Measurements from ENCODE around the gene SHMT1. TPM values are rescaled to one million over a fixed set of nuclear protein-coding genes. Genes with fewer than 3 reads are reported as not detected.

The SHMT1 gene
- total and polyA plus RNA-seq, 2 donors: 16.1 to 34.2 TPM

DNA sequence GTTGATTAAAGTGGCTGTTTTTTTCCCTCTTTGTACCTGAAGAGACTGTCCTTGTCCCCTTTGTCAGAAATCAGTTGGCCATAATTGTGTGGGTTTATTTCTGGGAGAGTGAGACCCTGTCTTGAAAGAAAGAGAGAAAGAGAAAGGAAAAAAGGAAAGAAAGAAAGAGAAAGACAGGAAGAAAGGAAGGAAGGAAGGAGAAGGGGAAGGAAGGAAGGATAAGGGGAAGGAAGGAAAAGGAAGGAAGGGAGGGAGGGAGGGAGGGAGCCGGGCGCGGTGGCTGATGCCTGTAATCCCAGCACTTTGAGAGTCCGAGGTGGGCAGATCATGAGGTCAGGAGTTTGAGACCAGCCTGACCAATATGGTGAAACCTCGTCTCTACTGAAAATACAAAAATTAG, 7.4 kb upstream of the SHMT1 start:
- H3K4me1 ChIP-seq (ENCODE audit: control insufficient read depth in 2 of 2, insufficient read depth in 2 of 2, low read length in 2 of 2): no peaks in the 10 kb centered on the region
- 82% methylated on average over 5 of the region's 5 CpGs for WGBS
- H3K27ac ChIP-seq (ENCODE audit: low read depth in 1 of 2, low read length in 1 of 2): no peak overlapping the region
- H3K4me3 ChIP-seq (ENCODE audit: low read length in 2 of 2): no peak overlapping the region
- H3K9me3 ChIP-seq (ENCODE audit: control insufficient read depth in 2 of 2, insufficient read depth in 1 of 2, low read length in 1 of 2): no peaks in the 10 kb centered on the region
- H3K36me3 ChIP-seq (ENCODE audit: control insufficient read depth in 2 of 2, insufficient read depth in 2 of 2, low read length in 1 of 2): no peaks in the 10 kb centered on the region
- DNase-seq (ENCODE audit: low read depth in 6 of 9, low spot score in 9 of 9): no peak
- H3K27me3 ChIP-seq (ENCODE audit: control insufficient read depth in 2 of 2, insufficient read depth in 1 of 2, low read length in 1 of 2): peaks cover 0 to 8% of the 10 kb centered on the region in 2 donors

DNA sequence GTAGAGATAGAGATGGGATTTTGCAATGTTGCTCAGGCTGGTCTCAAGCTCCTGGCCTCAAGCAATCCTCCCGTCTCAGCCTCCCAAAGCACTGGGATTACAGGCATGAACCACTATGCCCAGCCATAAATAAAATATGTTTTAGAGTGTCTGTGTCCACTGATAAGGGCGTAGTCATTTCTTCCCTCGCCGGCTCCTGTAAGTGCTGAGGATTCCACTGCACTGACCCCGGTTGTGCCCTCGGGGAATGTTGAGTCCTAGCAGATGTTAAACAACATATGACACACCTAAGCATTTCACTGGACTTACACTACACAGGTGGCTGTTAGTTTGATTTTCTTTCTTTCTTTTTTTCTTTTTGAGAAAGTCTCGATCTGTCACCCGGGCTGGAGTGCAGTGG, 5.6 kb upstream of the SHMT1 start:
- no peak for DNase-seq (ENCODE audit: low read depth in 6 of 9, low spot score in 9 of 9)
- Histone ChIP-seq H3K4me3 (ENCODE audit: low read length in 2 of 2) (no peak overlapping the region), H3K27ac (ENCODE audit: low read depth in 1 of 2, low read length in 1 of 2) (no peak overlapping the region), H3K36me3 (ENCODE audit: control insufficient read depth in 2 of 2, insufficient read depth in 2 of 2, low read length in 1 of 2) (no peaks in the 10 kb centered on the region), H3K4me1 (ENCODE audit: control insufficient read depth in 2 of 2, insufficient read depth in 2 of 2, low read length in 2 of 2) (peaks cover 0 to 6% of the 10 kb centered on the region in 2 donors), H3K27me3 (ENCODE audit: control insufficient read depth in 2 of 2, insufficient read depth in 1 of 2, low read length in 1 of 2) (peaks cover 0 to 8% of the 10 kb centered on the region in 2 donors), H3K9me3 (ENCODE audit: control insufficient read depth in 2 of 2, insufficient read depth in 1 of 2, low read length in 1 of 2) (no peaks in the 10 kb centered on the region)
- WGBS: 91% methylated on average over 8 of the region's 8 CpGs

DNA sequence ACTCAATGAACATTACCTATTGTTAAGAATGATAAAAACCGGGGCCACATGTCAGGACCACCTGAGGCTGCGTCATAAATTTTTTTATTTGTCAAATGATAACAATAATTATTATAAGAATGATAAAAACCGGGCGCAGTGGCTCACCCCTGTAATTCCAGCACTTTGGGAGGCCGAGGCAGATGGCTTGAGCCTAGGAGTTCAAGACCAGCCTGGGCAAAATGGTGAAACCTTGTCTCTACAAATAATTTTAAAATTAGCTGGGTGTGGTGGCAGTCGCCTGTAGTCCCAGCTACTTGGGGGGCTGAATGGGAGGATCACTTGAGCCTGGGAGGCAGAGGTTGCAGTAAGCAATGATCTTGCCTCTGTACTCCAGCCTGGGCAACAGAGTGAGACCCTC, 816 bp upstream of the SHMT1 start:
- DNase-seq (ENCODE audit: low read depth in 6 of 9, low spot score in 9 of 9): no peak
- peaks cover 0 to 2% of the 10 kb centered on the region in 2 donors for H3K27me3 ChIP-seq (ENCODE audit: control insufficient read depth in 2 of 2, insufficient read depth in 1 of 2, low read length in 1 of 2)
- no peaks in the 10 kb centered on the region for H3K9me3 ChIP-seq (ENCODE audit: control insufficient read depth in 2 of 2, insufficient read depth in 1 of 2, low read length in 1 of 2)
- H3K4me3 ChIP-seq (ENCODE audit: low read length in 2 of 2): no peak overlapping the region
- 96% methylated on average over 6 of the region's 6 CpGs for WGBS
- H3K4me1 ChIP-seq (ENCODE audit: control insufficient read depth in 2 of 2, insufficient read depth in 2 of 2, low read length in 2 of 2): peaks cover 9 to 25% of the 10 kb centered on the region in 2 donors
- peaks cover 2 to 4% of the 10 kb centered on the region in 2 donors for H3K36me3 ChIP-seq (ENCODE audit: control insufficient read depth in 2 of 2, insufficient read depth in 2 of 2, low read length in 1 of 2)
- no peak overlapping the region for H3K27ac ChIP-seq (ENCODE audit: low read depth in 1 of 2, low read length in 1 of 2)

DNA sequence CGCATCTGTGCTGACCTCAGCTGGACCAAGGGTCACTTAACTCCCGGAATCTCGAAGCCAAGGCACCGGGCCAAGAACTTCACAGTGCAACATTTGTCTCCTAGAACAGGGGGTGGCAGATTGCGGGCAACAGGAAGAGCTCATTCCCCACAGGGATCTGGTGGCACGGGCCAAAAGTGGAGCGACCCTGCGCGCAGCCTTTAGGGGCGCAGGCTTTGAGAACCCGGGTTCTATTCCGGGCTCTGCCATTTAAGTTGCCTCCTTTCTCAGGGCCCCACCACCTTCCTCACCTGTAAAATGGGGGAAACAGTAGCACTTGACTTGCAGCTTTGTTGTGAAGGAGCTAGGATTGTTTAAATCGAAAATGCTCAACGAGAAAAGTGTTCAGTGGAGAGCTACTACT, 651 bp downstream of the SHMT1 start:
- no peaks in the 10 kb centered on the region for H3K9me3 ChIP-seq (ENCODE audit: control insufficient read depth in 2 of 2, insufficient read depth in 1 of 2, low read length in 1 of 2)
- peak overlapping the region; percentile 19 to 74 for H3K27ac ChIP-seq (ENCODE audit: low read depth in 1 of 2, low read length in 1 of 2)
- DNase-seq (ENCODE audit: low read depth in 6 of 9, low spot score in 9 of 9): peak in 2 of 9 donors; percentile 24 to 50
- peaks cover 7 to 10% of the 10 kb centered on the region in 2 donors for H3K36me3 ChIP-seq (ENCODE audit: control insufficient read depth in 2 of 2, insufficient read depth in 2 of 2, low read length in 1 of 2)
- peak overlapping the region; percentile 83 to 88 for H3K4me3 ChIP-seq (ENCODE audit: low read length in 2 of 2)
- 17% methylated on average over 14 of the region's 14 CpGs for WGBS
- peaks cover 9 to 25% of the 10 kb centered on the region in 2 donors for H3K4me1 ChIP-seq (ENCODE audit: control insufficient read depth in 2 of 2, insufficient read depth in 2 of 2, low read length in 2 of 2)
- no peaks in the 10 kb centered on the region for H3K27me3 ChIP-seq (ENCODE audit: control insufficient read depth in 2 of 2, insufficient read depth in 1 of 2, low read length in 1 of 2)

DNA sequence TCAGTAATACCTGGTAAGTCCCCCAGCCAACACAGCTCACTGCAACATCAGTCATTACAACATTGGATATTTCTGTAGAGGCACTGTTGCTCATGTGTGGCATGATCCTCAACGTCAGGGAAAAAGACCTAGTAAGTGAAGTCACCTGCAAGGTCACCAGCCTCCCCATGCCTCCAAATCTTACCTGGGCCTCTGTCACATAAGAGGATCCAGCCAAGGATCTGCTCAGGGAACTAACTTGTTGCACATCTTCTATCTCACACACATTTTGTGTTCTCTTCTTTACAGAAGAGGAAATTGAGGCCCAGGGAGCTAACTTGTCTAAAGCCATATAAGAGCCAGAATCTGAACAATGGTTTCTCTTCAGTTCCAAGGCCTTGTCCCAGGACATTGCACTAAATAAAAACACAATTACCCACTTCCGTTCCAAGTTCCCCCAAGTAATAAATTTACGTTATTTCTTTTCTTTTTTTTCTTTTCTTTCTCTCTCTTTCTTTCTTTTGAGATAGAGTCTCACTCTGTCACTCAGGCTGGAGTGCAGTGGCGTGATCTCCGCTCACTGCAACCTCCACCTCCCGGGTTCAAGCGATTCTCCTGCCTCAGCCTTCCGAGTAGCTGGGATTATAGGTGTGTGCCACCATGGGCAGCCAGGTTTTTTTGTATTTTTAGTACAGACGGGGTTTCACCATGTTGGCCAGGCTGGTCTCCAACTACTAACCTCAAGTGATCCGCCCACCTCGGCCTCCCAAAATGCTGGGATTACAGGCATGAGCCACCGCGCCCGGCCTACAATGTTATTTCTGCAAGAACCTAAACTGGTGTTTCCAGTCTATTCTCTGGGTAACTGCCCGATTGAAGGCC, 1.3 kb downstream of the SHMT1 start:
- H3K4me1 ChIP-seq (ENCODE audit: control insufficient read depth in 2 of 2, insufficient read depth in 2 of 2, low read length in 2 of 2): peaks cover 9 to 25% of the 10 kb centered on the region in 2 donors
- no peaks in the 10 kb centered on the region for H3K9me3 ChIP-seq (ENCODE audit: control insufficient read depth in 2 of 2, insufficient read depth in 1 of 2, low read length in 1 of 2)
- no peak overlapping the region for H3K27ac ChIP-seq (ENCODE audit: low read depth in 1 of 2, low read length in 1 of 2)
- no peak for DNase-seq (ENCODE audit: low read depth in 6 of 9, low spot score in 9 of 9)
- peak overlapping the region; percentile 83 to 88 for H3K4me3 ChIP-seq (ENCODE audit: low read length in 2 of 2)
- H3K36me3 ChIP-seq (ENCODE audit: control insufficient read depth in 2 of 2, insufficient read depth in 2 of 2, low read length in 1 of 2): peaks cover 7 to 10% of the 10 kb centered on the region in 2 donors
- 88% methylated on average over 15 of the region's 15 CpGs for WGBS
- H3K27me3 ChIP-seq (ENCODE audit: control insufficient read depth in 2 of 2, insufficient read depth in 1 of 2, low read length in 1 of 2): no peaks in the 10 kb centered on the region

DNA sequence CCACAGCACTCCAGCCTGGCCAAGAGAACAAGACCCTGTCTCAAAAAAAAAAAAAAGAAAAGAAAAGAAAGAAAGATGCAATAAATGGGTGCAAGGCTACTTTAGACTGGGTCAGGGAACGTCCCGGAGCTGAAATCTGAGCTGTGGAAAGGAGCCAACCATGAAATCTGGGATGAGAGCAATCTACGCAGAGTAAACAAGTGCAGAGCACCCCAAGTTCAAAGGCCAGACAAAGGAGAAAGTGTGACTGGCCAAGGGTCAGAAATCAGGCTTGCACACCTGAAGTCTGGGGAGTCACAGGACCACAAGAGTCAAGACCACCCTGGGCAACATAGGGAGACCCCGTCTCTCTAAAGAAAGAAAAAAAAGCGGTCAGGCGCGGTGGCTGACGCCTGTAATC, 2.8 kb downstream of the SHMT1 start:
- Histone ChIP-seq H3K36me3 (ENCODE audit: control insufficient read depth in 2 of 2, insufficient read depth in 2 of 2, low read length in 1 of 2) (peaks cover 16 to 17% of the 10 kb centered on the region in 2 donors), H3K4me1 (ENCODE audit: control insufficient read depth in 2 of 2, insufficient read depth in 2 of 2, low read length in 2 of 2) (peaks cover 9 to 25% of the 10 kb centered on the region in 2 donors), H3K27ac (ENCODE audit: low read depth in 1 of 2, low read length in 1 of 2) (no peak overlapping the region), H3K27me3 (ENCODE audit: control insufficient read depth in 2 of 2, insufficient read depth in 1 of 2, low read length in 1 of 2) (no peaks in the 10 kb centered on the region), H3K4me3 (ENCODE audit: low read length in 2 of 2) (no peak overlapping the region), H3K9me3 (ENCODE audit: control insufficient read depth in 2 of 2, insufficient read depth in 1 of 2, low read length in 1 of 2) (no peaks in the 10 kb centered on the region)
- WGBS: 95% methylated on average over 8 of the region's 8 CpGs
- no peak for DNase-seq (ENCODE audit: low read depth in 6 of 9, low spot score in 9 of 9)

DNA sequence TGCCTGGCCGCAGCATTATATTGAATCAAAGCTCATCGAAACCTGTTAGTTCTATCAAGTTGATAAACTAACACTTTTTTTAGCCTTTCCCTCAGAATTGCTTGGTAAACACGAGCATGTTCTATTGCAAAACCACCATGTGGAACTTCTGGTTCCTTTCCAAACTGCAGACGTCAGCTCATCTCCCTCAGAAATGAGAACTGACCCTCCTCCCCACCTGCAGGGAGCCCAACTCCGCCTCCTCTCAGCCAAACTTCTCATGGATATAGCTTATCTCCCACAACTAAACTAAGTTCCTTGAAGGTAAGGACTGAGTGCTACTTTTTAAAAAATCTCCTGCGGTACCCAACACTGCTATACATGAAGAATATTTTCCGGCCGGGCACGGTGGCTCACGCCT, 6.7 kb downstream of the SHMT1 start:
- Histone ChIP-seq H3K4me3 (ENCODE audit: low read length in 2 of 2) (no peak overlapping the region), H3K27me3 (ENCODE audit: control insufficient read depth in 2 of 2, insufficient read depth in 1 of 2, low read length in 1 of 2) (no peaks in the 10 kb centered on the region), H3K9me3 (ENCODE audit: control insufficient read depth in 2 of 2, insufficient read depth in 1 of 2, low read length in 1 of 2) (no peaks in the 10 kb centered on the region), H3K27ac (ENCODE audit: low read depth in 1 of 2, low read length in 1 of 2) (no peak overlapping the region), H3K36me3 (ENCODE audit: control insufficient read depth in 2 of 2, insufficient read depth in 2 of 2, low read length in 1 of 2) (peaks cover 35 to 46% of the 10 kb centered on the region in 2 donors), H3K4me1 (ENCODE audit: control insufficient read depth in 2 of 2, insufficient read depth in 2 of 2, low read length in 2 of 2) (peaks cover 0 to under 1% of the 10 kb centered on the region in 2 donors)
- no peak for DNase-seq (ENCODE audit: low read depth in 6 of 9, low spot score in 9 of 9)
- WGBS: 95% methylated on average over 10 of the region's 10 CpGs

DNA sequence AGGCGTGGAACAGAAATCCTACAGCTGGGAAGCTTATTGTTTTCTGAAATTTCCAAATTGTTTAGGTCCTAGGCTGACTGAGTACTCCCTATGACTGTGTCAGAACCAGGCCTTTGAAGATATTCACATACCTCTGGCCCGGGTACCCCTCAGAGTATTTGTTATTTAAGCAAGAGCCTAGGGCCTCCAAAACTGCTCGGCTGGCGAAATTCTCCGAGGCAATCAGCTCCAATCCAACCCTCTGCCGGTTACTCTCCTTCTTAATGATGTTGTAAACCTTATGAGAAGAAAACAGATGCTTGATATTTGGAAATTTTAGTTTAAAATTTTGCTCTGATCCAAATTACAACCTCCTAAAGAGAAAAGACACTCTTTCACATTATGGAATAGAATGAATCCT, 9.8 kb downstream of the SHMT1 start:
- Histone ChIP-seq H3K4me1 (ENCODE audit: control insufficient read depth in 2 of 2, insufficient read depth in 2 of 2, low read length in 2 of 2) (no peaks in the 10 kb centered on the region), H3K4me3 (ENCODE audit: low read length in 2 of 2) (no peak overlapping the region), H3K27ac (ENCODE audit: low read depth in 1 of 2, low read length in 1 of 2) (no peak overlapping the region), H3K9me3 (ENCODE audit: control insufficient read depth in 2 of 2, insufficient read depth in 1 of 2, low read length in 1 of 2) (no peaks in the 10 kb centered on the region), H3K27me3 (ENCODE audit: control insufficient read depth in 2 of 2, insufficient read depth in 1 of 2, low read length in 1 of 2) (no peaks in the 10 kb centered on the region), H3K36me3 (ENCODE audit: control insufficient read depth in 2 of 2, insufficient read depth in 2 of 2, low read length in 1 of 2) (peaks cover 39 to 51% of the 10 kb centered on the region in 2 donors)
- 98% methylated on average over 6 of the region's 6 CpGs for WGBS
- DNase-seq (ENCODE audit: low read depth in 6 of 9, low spot score in 9 of 9): no peak

DNA sequence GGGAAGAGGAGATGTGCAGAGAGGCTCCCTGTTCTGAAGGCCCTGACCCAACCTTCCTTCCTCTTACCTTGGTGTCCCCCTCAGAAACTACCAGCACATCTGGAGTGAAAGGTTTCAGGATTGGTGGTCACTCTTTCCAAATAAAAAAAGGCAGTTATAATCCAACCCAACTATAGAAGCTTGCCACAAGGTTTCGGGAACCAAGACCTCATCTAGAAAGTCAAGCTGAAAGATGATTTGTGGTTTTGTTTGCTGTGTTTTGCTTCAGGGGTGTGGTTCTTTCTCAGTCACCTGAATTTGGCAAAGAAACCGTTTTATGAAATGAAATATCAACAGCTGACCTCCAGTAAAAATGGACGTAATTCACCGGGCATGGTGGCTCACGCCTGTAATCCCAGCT, 19.3 kb downstream of the SHMT1 start:
- DNase-seq (ENCODE audit: low read depth in 6 of 9, low spot score in 9 of 9): no peak
- 94% methylated on average over 5 of the region's 5 CpGs for WGBS
- Histone ChIP-seq H3K27ac (ENCODE audit: low read depth in 1 of 2, low read length in 1 of 2) (no peak overlapping the region), H3K4me1 (ENCODE audit: control insufficient read depth in 2 of 2, insufficient read depth in 2 of 2, low read length in 2 of 2) (no peaks in the 10 kb centered on the region), H3K36me3 (ENCODE audit: control insufficient read depth in 2 of 2, insufficient read depth in 2 of 2, low read length in 1 of 2) (peaks cover 79 to 89% of the 10 kb centered on the region in 2 donors), H3K9me3 (ENCODE audit: control insufficient read depth in 2 of 2, insufficient read depth in 1 of 2, low read length in 1 of 2) (no peaks in the 10 kb centered on the region), H3K4me3 (ENCODE audit: low read length in 2 of 2) (no peak overlapping the region), H3K27me3 (ENCODE audit: control insufficient read depth in 2 of 2, insufficient read depth in 1 of 2, low read length in 1 of 2) (no peaks in the 10 kb centered on the region)
